ENCODE data around the gene ACKR3. TPM values are rescaled to one million over a fixed set of nuclear protein-coding genes. Genes with fewer than 3 reads are reported as not detected.
A peak's percentile ranks its signal among the peaks of the same experiment; 100 is the strongest.

ACKR3 gene
- total and polyA plus RNA-seq, 10 of the 15 experiments (the other 5 are each of a cell fraction or from before 2014, with no cell fraction given) = 3.0 to 154 (median 6.4) TPM

DNA sequence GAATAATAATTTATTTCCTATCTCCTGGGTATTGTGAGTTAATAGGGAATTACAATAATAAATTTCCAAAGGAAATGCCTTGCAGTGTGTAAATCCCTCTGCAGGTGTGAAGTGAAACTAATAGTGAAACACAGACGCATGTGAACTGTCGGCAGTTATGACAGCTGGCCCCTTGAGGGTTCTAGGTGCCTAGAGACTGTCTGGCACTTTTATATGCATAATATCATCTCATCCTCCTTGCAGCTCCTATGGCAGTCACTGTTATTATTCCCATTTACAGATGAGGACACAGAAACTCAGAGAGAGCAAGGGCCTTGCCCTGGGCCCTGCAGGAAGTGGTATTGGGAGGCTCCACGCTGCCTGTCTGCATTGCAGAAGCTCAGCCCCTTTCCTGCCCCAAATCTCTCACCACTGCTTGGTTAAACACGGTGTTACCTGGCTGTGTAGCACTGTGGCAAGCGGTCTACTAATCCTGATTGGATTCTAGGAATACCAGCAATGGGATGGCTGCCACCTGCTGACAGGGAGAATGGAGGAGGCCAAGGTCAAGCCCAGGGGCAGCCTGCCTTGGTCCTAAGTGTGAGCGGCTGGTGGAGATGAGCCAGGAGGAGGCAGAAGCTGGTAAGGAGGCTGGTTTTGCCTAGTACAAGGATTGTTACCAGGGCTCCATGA lies 32.8 kb upstream of the ACKR3 start (continued):
- TF ChIP-seq, protein P1, sequence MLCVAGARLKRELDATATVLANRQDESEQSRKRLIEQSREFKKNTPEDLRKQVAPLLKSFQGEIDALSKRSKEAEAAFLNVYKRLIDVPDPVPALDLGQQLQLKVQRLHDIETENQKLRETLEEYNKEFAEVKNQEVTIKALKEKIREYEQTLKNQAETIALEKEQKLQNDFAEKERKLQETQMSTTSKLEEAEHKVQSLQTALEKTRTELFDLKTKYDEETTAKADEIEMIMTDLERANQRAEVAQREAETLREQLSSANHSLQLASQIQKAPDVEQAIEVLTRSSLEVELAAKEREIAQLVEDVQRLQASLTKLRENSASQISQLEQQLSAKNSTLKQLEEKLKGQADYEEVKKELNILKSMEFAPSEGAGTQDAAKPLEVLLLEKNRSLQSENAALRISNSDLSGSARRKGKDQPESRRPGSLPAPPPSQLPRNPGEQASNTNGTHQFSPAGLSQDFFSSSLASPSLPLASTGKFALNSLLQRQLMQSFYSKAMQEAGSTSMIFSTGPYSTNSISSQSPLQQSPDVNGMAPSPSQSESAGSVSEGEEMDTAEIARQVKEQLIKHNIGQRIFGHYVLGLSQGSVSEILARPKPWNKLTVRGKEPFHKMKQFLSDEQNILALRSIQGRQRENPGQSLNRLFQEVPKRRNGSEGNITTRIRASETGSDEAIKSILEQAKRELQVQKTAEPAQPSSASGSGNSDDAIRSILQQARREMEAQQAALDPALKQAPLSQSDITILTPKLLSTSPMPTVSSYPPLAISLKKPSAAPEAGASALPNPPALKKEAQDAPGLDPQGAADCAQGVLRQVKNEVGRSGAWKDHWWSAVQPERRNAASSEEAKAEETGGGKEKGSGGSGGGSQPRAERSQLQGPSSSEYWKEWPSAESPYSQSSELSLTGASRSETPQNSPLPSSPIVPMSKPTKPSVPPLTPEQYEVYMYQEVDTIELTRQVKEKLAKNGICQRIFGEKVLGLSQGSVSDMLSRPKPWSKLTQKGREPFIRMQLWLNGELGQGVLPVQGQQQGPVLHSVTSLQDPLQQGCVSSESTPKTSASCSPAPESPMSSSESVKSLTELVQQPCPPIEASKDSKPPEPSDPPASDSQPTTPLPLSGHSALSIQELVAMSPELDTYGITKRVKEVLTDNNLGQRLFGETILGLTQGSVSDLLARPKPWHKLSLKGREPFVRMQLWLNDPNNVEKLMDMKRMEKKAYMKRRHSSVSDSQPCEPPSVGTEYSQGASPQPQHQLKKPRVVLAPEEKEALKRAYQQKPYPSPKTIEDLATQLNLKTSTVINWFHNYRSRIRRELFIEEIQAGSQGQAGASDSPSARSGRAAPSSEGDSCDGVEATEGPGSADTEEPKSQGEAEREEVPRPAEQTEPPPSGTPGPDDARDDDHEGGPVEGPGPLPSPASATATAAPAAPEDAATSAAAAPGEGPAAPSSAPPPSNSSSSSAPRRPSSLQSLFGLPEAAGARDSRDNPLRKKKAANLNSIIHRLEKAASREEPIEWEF (IDR thresholded peaks at IDR 0.05; ENCODE audit: insufficient replicate concordance, low read depth, low read length) = peak; percentile 93
- TF ChIP-seq, protein P2, sequence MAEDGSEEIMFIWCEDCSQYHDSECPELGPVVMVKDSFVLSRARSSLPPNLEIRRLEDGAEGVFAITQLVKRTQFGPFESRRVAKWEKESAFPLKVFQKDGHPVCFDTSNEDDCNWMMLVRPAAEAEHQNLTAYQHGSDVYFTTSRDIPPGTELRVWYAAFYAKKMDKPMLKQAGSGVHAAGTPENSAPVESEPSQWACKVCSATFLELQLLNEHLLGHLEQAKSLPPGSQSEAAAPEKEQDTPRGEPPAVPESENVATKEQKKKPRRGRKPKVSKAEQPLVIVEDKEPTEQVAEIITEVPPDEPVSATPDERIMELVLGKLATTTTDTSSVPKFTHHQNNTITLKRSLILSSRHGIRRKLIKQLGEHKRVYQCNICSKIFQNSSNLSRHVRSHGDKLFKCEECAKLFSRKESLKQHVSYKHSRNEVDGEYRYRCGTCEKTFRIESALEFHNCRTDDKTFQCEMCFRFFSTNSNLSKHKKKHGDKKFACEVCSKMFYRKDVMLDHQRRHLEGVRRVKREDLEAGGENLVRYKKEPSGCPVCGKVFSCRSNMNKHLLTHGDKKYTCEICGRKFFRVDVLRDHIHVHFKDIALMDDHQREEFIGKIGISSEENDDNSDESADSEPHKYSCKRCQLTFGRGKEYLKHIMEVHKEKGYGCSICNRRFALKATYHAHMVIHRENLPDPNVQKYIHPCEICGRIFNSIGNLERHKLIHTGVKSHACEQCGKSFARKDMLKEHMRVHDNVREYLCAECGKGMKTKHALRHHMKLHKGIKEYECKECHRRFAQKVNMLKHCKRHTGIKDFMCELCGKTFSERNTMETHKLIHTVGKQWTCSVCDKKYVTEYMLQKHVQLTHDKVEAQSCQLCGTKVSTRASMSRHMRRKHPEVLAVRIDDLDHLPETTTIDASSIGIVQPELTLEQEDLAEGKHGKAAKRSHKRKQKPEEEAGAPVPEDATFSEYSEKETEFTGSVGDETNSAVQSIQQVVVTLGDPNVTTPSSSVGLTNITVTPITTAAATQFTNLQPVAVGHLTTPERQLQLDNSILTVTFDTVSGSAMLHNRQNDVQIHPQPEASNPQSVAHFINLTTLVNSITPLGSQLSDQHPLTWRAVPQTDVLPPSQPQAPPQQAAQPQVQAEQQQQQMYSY (CRISPR knock-in tag; IDR thresholded peaks at IDR 0.05) = no peak
- TF ChIP-seq EP300 (IDR thresholded peaks at IDR 0.05; ENCODE audit: borderline replicate concordance in 1 of 2, control insufficient read depth in 1 of 2, low read depth in 2 of 2, low read length in 2 of 2) (peak; percentile 61 to 87; a peak in 2 of 4 replicates), SP1 (IDR thresholded peaks at IDR 0.05; ENCODE audit: low read depth, low read length) (peak; percentile 40), TCF7 (IDR thresholded peaks at IDR 0.05; ENCODE audit: borderline replicate concordance) (no peak), IKZF1 (conservative IDR thresholded peaks at IDR 0.05) (peak; percentile 93), STAT1 (conservative IDR thresholded peaks at IDR 0.05) (no peak), CREB1 (IDR thresholded peaks at IDR 0.05; ENCODE audit: low read depth) (0 out of 2 replicates have a peak, but pooled peaks have one; percentile 26), NBN (IDR thresholded peaks at IDR 0.05) (peak; percentile 57), ETV6 (conservative IDR thresholded peaks at IDR 0.05 in 1 of 2, IDR thresholded peaks at IDR 0.05 in 1 of 2; ENCODE audit: borderline replicate concordance in 1 of 2, low read depth in 1 of 2) (peak in 1 of 2 experiments; percentile 63; a peak in 1 of 4 replicates), MXI1 (IDR thresholded peaks at IDR 0.05; ENCODE audit: low read depth, low read length) (peak; percentile 62; the same call in 1 of the 2 replicates), BCL11A (IDR thresholded peaks at IDR 0.05; ENCODE audit: low read depth, low read length) (peak; percentile 43; the same call in 1 of the 2 replicates), MEF2B (IDR thresholded peaks at IDR 0.05; ENCODE audit: partially characterized antibody, poor library complexity, severe bottlenecking) (peak; percentile 100), STAT3 (IDR thresholded peaks at IDR 0.05; ENCODE audit: low read depth, low read length) (no peak)
- TF ChIP-seq, protein P3, sequence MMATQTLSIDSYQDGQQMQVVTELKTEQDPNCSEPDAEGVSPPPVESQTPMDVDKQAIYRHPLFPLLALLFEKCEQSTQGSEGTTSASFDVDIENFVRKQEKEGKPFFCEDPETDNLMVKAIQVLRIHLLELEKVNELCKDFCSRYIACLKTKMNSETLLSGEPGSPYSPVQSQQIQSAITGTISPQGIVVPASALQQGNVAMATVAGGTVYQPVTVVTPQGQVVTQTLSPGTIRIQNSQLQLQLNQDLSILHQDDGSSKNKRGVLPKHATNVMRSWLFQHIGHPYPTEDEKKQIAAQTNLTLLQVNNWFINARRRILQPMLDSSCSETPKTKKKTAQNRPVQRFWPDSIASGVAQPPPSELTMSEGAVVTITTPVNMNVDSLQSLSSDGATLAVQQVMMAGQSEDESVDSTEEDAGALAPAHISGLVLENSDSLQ (IDR thresholded peaks at IDR 0.05) = peak; percentile 38; the same call in 1 of the 2 replicates
- TF ChIP-seq, protein P4, sequence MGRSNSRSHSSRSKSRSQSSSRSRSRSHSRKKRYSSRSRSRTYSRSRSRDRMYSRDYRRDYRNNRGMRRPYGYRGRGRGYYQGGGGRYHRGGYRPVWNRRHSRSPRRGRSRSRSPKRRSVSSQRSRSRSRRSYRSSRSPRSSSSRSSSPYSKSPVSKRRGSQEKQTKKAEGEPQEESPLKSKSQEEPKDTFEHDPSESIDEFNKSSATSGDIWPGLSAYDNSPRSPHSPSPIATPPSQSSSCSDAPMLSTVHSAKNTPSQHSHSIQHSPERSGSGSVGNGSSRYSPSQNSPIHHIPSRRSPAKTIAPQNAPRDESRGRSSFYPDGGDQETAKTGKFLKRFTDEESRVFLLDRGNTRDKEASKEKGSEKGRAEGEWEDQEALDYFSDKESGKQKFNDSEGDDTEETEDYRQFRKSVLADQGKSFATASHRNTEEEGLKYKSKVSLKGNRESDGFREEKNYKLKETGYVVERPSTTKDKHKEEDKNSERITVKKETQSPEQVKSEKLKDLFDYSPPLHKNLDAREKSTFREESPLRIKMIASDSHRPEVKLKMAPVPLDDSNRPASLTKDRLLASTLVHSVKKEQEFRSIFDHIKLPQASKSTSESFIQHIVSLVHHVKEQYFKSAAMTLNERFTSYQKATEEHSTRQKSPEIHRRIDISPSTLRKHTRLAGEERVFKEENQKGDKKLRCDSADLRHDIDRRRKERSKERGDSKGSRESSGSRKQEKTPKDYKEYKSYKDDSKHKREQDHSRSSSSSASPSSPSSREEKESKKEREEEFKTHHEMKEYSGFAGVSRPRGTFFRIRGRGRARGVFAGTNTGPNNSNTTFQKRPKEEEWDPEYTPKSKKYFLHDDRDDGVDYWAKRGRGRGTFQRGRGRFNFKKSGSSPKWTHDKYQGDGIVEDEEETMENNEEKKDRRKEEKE (IDR thresholded peaks at IDR 0.05) = no peak
